ENCODE results near the gene STARD5.
"Not testable (repeated sequence)": the region's sequence is repeated elsewhere in the genome, so short reads cannot be mapped to it uniquely, and the experiment has no call there.

The STARD5 gene

GRCh38 chr15:81336568-81336967 lies 12.6 kb upstream of the STARD5 start:
- Histone ChIP-seq H3K36me3 (ENCODE audit: insufficient read depth, low read length) (no peaks in the 10 kb centered on the region), H3K9me3 (replicated peaks; ENCODE audit: low read length) (no peaks in the 10 kb centered on the region), H3K9ac (ENCODE audit: low read depth, low read length) (no peak overlapping the region), H3K4me3 (ENCODE audit: low read length) (no peak overlapping the region), H3K4me1 (ENCODE audit: control insufficient read depth, insufficient read depth, low read length) (peaks cover 25% of the 10 kb centered on the region), H3K4me2 (ENCODE audit: low read length) (no peak overlapping the region), H3K27me3 (ENCODE audit: control insufficient read depth, insufficient read depth, low read length) (peaks cover 5% of the 10 kb centered on the region)

GRCh38 chr15:81335631-81336030 lies 11.7 kb upstream of the STARD5 start:
- Histone ChIP-seq H3K9ac (ENCODE audit: low read depth, low read length) (no peak overlapping the region), H3K4me3 (ENCODE audit: low read length) (no peak overlapping the region), H3K27me3 (ENCODE audit: control insufficient read depth, insufficient read depth, low read length) (peaks cover 5% of the 10 kb centered on the region), H3K4me1 (ENCODE audit: control insufficient read depth, insufficient read depth, low read length) (peaks cover 25% of the 10 kb centered on the region), H3K36me3 (ENCODE audit: insufficient read depth, low read length) (no peaks in the 10 kb centered on the region), H3K9me3 (replicated peaks; ENCODE audit: low read length) (no peaks in the 10 kb centered on the region), H3K4me2 (ENCODE audit: low read length) (no peak overlapping the region)

DNA sequence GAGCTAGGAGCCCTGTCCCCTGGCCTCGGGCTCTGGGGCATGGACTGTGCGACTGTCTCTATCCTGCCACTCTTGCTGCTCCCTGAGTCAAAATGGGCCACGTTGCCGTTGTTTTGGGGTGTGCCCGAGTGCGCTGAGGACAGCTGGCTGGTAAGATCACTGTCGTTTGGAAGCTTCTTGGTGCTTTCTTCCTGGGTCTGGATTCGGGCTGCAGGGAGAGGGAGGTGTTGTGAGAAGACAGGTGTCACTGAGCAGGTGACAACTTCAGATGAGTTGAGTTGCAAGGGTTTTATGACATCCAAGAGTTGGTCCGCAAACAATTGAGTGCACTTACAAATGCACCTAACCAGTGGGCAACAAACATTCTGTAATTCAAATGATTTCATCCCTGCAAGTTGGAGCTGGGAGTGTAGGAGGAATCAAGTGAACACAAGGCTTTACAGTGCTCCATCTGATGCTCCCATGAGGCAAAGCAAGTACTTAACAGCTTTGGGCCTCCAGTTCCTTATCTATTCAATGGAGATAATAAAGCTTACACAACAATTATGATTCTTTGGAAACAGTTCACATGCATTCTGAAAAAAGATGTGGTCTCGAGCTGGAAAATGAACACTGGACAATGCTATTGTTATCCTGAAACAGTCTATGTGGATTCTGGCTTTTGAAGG lies 11.0 kb upstream of the STARD5 start:
- H3K27me3 ChIP-seq (ENCODE audit: control insufficient read depth, insufficient read depth, low read length) = peaks cover 5% of the 10 kb centered on the region
- H3K4me1 ChIP-seq (ENCODE audit: control insufficient read depth, insufficient read depth, low read length) = peaks cover 25% of the 10 kb centered on the region
- H3K9me3 ChIP-seq (replicated peaks; ENCODE audit: low read length) = no peaks in the 10 kb centered on the region
- H3K4me3 ChIP-seq (ENCODE audit: low read length) = no peak overlapping the region
- H3K9ac ChIP-seq (ENCODE audit: low read depth, low read length) = no peak overlapping the region
- no peaks in the 10 kb centered on the region for H3K36me3 ChIP-seq (ENCODE audit: insufficient read depth, low read length)
- no peak overlapping the region for H3K4me2 ChIP-seq (ENCODE audit: low read length)

- H3K4me1 ChIP-seq (ENCODE audit: control insufficient read depth, insufficient read depth, low read length) = peaks cover 13% of the 10 kb centered on the region
- peaks cover 5% of the 10 kb centered on the region for H3K27me3 ChIP-seq (ENCODE audit: control insufficient read depth, insufficient read depth, low read length)
- no peak overlapping the region for H3K4me3 ChIP-seq (ENCODE audit: low read length)
- H3K9me3 ChIP-seq (replicated peaks; ENCODE audit: low read length) = no peaks in the 10 kb centered on the region
- H3K36me3 ChIP-seq (ENCODE audit: insufficient read depth, low read length) = no peaks in the 10 kb centered on the region
- no peak overlapping the region for H3K9ac ChIP-seq (ENCODE audit: low read depth, low read length)
- H3K4me2 ChIP-seq (ENCODE audit: low read length) = no peak overlapping the region
Observed at GRCh38 chr15:81333363-81333762, 9.4 kb upstream of the STARD5 start.

- Histone ChIP-seq H3K36me3 (ENCODE audit: insufficient read depth, low read length) (no peaks in the 10 kb centered on the region), H3K27me3 (ENCODE audit: control insufficient read depth, insufficient read depth, low read length) (peaks cover 1% of the 10 kb centered on the region), H3K4me3 (ENCODE audit: low read length) (no peak overlapping the region), H3K4me2 (ENCODE audit: low read length) (no peak overlapping the region), H3K4me1 (ENCODE audit: control insufficient read depth, insufficient read depth, low read length) (peaks cover 10% of the 10 kb centered on the region), H3K9me3 (replicated peaks; ENCODE audit: low read length) (no peaks in the 10 kb centered on the region), H3K9ac (ENCODE audit: low read depth, low read length) (no peak overlapping the region)
Observed at GRCh38 chr15:81332326-81332725, 8.4 kb upstream of the STARD5 start.

DNA sequence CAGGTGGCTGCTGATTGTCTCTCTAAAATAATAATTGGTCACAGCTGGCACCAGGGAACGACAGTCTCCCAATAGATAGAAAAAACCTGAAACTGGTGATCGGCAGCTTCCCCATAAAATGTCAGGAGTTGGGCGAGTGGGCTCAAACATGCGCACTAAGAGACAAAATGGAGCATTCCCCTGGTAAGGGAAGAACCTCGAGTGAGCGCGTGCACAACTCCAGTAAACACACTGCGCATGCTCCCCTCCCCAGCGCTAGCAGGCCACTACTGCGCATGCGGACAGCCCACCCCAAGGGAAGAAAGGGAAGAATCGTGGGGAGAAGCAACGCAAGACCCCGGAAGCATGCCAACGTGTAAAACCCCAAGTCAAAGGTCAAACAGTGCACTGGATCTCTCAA lies 7.7 kb upstream of the STARD5 start:
- H3K9ac ChIP-seq (ENCODE audit: low read depth, low read length) = no peak overlapping the region
- H3K4me2 ChIP-seq (ENCODE audit: low read length) = no peak overlapping the region
- H3K36me3 ChIP-seq (ENCODE audit: insufficient read depth, low read length) = no peaks in the 10 kb centered on the region
- peaks cover 17% of the 10 kb centered on the region for H3K4me1 ChIP-seq (ENCODE audit: control insufficient read depth, insufficient read depth, low read length)
- no peak overlapping the region for H3K4me3 ChIP-seq (ENCODE audit: low read length)
- no peaks in the 10 kb centered on the region for H3K27me3 ChIP-seq (ENCODE audit: control insufficient read depth, insufficient read depth, low read length)
- H3K9me3 ChIP-seq (replicated peaks; ENCODE audit: low read length) = no peaks in the 10 kb centered on the region

- not testable (repeated sequence) for H3K4me2 ChIP-seq (ENCODE audit: low read length); H3K4me3 ChIP-seq (ENCODE audit: low read length)
Observed at GRCh38 chr15:81331141-81331540, 7.2 kb upstream of the STARD5 start.

DNA sequence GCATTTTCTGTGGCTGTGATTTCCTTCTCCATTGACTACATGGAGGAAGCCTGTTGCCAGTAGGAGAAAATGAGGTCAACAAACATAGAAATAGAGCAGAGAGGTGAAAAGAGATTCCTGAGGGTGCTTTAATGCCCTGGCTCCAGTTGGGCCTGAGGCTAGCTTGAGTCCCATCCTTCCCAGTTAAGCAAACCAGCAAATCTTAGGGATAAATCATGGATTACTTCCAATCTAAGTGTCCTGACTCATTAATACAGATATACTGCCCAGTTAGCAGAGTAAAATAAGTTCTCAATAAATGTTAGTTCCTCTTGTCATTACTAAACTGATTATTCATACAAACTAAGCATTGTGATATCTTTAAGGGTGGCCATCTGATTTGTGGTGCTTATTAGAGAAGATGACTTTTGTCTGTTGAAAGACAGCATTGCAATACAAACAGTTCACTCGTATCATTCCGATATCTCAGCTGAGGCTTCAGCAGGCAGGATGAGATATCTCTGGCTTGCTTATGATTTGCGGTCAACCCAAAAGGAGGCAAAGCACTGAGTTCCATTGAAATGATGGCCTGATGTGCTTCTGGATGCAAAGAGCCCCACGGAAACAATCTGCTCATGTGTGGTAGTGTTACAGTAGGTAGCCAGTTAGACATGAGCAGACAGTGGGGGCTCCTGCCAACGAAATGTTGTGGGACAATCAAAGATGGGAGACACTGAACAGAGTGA lies 6.6 kb upstream of the STARD5 start:
- Histone ChIP-seq H3K9me3 (replicated peaks; ENCODE audit: low read length) (no peaks in the 10 kb centered on the region), H3K36me3 (ENCODE audit: insufficient read depth, low read length) (no peaks in the 10 kb centered on the region), H3K27me3 (ENCODE audit: control insufficient read depth, insufficient read depth, low read length) (no peaks in the 10 kb centered on the region), H3K9ac (ENCODE audit: low read depth, low read length) (no peak overlapping the region), H3K4me3 (ENCODE audit: low read length) (no peak overlapping the region), H3K4me1 (ENCODE audit: control insufficient read depth, insufficient read depth, low read length) (peaks cover 20% of the 10 kb centered on the region), H3K4me2 (ENCODE audit: low read length) (no peak overlapping the region)

More at GRCh38 chr15:81331141-81331540, 7.2 kb upstream of the STARD5 start:
- H3K27me3 ChIP-seq (ENCODE audit: control insufficient read depth, insufficient read depth, low read length); H3K9ac ChIP-seq (ENCODE audit: low read depth, low read length); H3K9me3 ChIP-seq (replicated peaks; ENCODE audit: low read length); H3K36me3 ChIP-seq (ENCODE audit: insufficient read depth, low read length): not testable (repeated sequence)
- H3K4me1 ChIP-seq (ENCODE audit: control insufficient read depth, insufficient read depth, low read length) = peaks cover 19% of the 10 kb centered on the region

GRCh38 chr15:81329446-81329845 lies 5.5 kb upstream of the STARD5 start:
- no peak overlapping the region for H3K9ac ChIP-seq (ENCODE audit: low read depth, low read length)
- peaks cover 25% of the 10 kb centered on the region for H3K4me1 ChIP-seq (ENCODE audit: control insufficient read depth, insufficient read depth, low read length)
- no peak overlapping the region for H3K4me3 ChIP-seq (ENCODE audit: low read length)
- no peaks in the 10 kb centered on the region for H3K36me3 ChIP-seq (ENCODE audit: insufficient read depth, low read length)
- no peaks in the 10 kb centered on the region for H3K27me3 ChIP-seq (ENCODE audit: control insufficient read depth, insufficient read depth, low read length)
- no peak overlapping the region for H3K4me2 ChIP-seq (ENCODE audit: low read length)
- no peaks in the 10 kb centered on the region for H3K9me3 ChIP-seq (replicated peaks; ENCODE audit: low read length)

DNA sequence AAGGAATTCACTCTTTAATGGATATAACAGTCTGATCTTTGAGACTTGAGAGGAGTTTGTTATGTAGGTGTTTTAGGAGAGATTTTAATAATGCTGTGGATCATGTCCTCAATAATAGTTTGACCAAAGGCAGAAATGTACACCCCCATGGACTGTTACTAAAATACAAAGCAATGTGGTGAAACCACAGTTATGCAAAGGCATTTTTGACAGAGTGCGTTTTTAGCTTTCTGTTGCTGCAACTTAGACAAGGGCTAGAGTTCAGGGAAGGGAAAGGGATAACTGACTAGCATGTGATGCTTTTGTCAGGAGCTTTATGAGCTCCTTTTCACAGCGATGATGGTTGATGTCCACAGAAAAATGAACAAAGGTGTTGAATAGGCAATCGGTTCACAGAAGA lies 3.6 kb upstream of the STARD5 start:
- Histone ChIP-seq H3K4me2 (ENCODE audit: low read length) (peak overlapping the region; percentile 45), H3K36me3 (ENCODE audit: insufficient read depth, low read length) (no peaks in the 10 kb centered on the region), H3K4me3 (ENCODE audit: low read length) (no peak overlapping the region), H3K27me3 (ENCODE audit: control insufficient read depth, insufficient read depth, low read length) (no peaks in the 10 kb centered on the region), H3K9ac (ENCODE audit: low read depth, low read length) (peak overlapping the region; percentile 27), H3K9me3 (replicated peaks; ENCODE audit: low read length) (no peaks in the 10 kb centered on the region), H3K4me1 (ENCODE audit: control insufficient read depth, insufficient read depth, low read length) (peaks cover 37% of the 10 kb centered on the region)

DNA sequence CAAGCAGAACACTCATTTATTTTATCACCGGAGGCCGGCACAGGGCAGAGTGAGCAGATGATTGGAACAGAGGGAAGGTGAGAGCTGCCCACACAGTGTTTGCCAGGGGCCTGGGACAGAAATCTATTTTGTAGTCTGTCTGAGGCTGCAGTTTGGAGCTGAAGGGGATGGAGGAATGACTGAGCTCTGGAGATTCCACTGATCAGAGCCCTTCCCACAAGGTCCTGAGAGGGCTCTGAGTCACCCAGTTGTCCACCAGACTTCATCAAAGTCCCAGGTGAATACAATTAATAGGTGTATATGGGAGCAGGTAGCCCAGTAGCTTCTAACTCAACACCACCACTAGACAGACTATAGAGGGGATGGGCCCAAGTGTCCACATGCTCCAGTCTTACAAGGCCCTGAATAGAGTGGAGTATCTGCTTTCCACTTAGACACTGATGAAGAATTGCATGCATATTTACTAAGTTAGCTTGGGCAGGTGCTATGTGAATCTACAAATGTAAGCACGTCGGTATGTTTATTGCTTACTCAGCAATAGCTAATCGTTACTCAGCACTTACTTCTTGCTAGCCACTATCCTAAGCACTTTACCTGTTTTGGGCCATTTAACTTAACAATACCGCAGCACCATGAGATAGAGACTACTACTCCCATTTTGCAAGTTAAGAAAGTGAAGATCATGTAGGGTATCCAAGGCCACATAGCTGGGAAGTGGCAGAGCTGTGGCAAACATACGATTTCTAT lies 2.7 kb upstream of the STARD5 start:
- H3K4me3 ChIP-seq (ENCODE audit: low read length) = no peak overlapping the region
- H3K4me2 ChIP-seq (ENCODE audit: low read length) = peak overlapping the region; percentile 45

More for the DNA sequence above, 2.7 kb upstream of the STARD5 start:
- Histone ChIP-seq H3K9me3 (replicated peaks; ENCODE audit: low read length) (no peaks in the 10 kb centered on the region), H3K36me3 (ENCODE audit: insufficient read depth, low read length) (no peaks in the 10 kb centered on the region), H3K9ac (ENCODE audit: low read depth, low read length) (no peak overlapping the region), H3K4me1 (ENCODE audit: control insufficient read depth, insufficient read depth, low read length) (peaks cover 41% of the 10 kb centered on the region), H3K27me3 (ENCODE audit: control insufficient read depth, insufficient read depth, low read length) (no peaks in the 10 kb centered on the region)

Data from skeletal muscle satellite cell (primary cell).